NCI-H2081 (cell line): ENCODE measurements around the gene IMP4.

Source experiments
- DNase-seq, 2 experiments: peaks; one replicate each; lab custom pipeline; 2025; lab: John Stamatoyannopoulos, UW

The IMP4 gene

GRCh38 chr2:130336877-130337734 is 5.6 kb upstream of the IMP4 start:
- peak; percentile 78 to 85 for DNase-seq

- DNase-seq, result no peak
These were observed 4.9 kb upstream of the IMP4 start for GRCh38 chr2:130337735-130338325.

GRCh38 chr2:130338793-130339345 is 3.8 kb upstream of the IMP4 start:
- DNase-seq, result no peak

- DNase-seq, result no peak
These were observed 2.6 kb upstream of the IMP4 start for GRCh38 chr2:130339885-130340745.

- DNase-seq, result peak; percentile 6 to 38
These were observed 1.1 kb upstream of the IMP4 start for GRCh38 chr2:130341562-130342019.

- DNase-seq, result peak; percentile 84 to 93
These were observed 621 bp upstream of the IMP4 start for GRCh38 chr2:130342020-130342532.

GRCh38 chr2:130344578-130344977 is 1.9 kb downstream of the IMP4 start:
- DNase-seq, result no peak

GRCh38 chr2:130345091-130345490 is 2.4 kb downstream of the IMP4 start:
- no peak for DNase-seq

- DNase-seq, result no peak
These were observed 2.9 kb downstream of the IMP4 start for GRCh38 chr2:130345611-130346010.

- no peak for DNase-seq
These were observed 3.5 kb downstream of the IMP4 start for GRCh38 chr2:130346041-130346740.

GRCh38 chr2:130346741-130347066 is 4.0 kb downstream of the IMP4 start:
- no peak for DNase-seq

- no peak for DNase-seq
These were observed 4.7 kb downstream of the IMP4 start for GRCh38 chr2:130347220-130347925.

- no peak for DNase-seq
These were observed 6.5 kb downstream of the IMP4 start for GRCh38 chr2:130349174-130349573.

GRCh38 chr2:130351711-130352110 is 9.0 kb downstream of the IMP4 start:
- DNase-seq, result no peak

GRCh38 chr2:130352237-130352636 is 9.5 kb downstream of the IMP4 start:
- no peak for DNase-seq

GRCh38 chr2:130353291-130354138 is 10.8 kb downstream of the IMP4 start:
- no peak for DNase-seq

- DNase-seq, result no peak
These were observed 11.4 kb downstream of the IMP4 start for GRCh38 chr2:130354139-130354428.

- DNase-seq, result no peak
These were observed 12.5 kb downstream of the IMP4 start for GRCh38 chr2:130355172-130355577.

GRCh38 chr2:130355578-130356431 is 13.1 kb downstream of the IMP4 start, which contains the start of gene PTPN18:
Gene PTPN18 (plus strand): TSS chr2:130356056. CDS start chr2:130356108, 52 bp downstream.
- peak; percentile 71 to 81 for DNase-seq
